ENCODE results near the gene TARS3. TPM values are rescaled to one million over a fixed set of nuclear protein-coding genes. Genes with fewer than 3 reads are reported as not detected.

The TARS3 gene
- total and polyA plus RNA-seq, 7 experiments from 2014 or later: 10.2 to 42.6 (median 22.7) TPM

DNA sequence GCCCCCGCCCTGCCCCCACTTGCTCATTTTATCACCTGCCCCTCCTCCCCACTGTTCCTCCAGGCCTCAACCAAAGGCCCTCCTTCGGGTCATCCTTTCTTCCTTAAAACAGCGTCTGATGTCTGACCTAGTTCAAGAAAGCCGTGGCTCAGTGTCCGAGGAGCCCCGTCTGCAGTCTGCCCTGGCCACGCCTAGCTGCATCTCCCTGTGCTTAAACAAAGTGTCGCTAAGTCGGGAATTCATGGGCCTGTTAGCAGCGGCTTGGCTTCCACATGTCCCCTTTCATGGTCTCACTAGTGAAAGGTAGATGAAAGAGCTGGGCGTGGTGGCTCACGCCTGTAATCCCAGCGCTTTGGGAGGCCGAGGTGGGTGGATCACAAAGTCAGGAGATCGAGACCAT, 113.3 kb downstream of the TARS3 start:
- Mint-ChIP-seq H3K27me3 (peaks cover 0 to 4% (median 0%) of the 10 kb centered on the region in 5 donors), H3K27ac (no peak overlapping the region), H3K4me3 (no peak overlapping the region), H3K9me3 (no peaks in the 10 kb centered on the region), H3K36me3 (no peaks in the 10 kb centered on the region), H3K4me1 (peaks cover 0 to 5% (median 0%) of the 10 kb centered on the region in 7 donors)
- H3K27ac ChIP-seq (ENCODE audit: low read depth, low read length): no peak overlapping the region
- no peaks in the 10 kb centered on the region for H3K27me3 ChIP-seq (ENCODE audit: control insufficient read depth in 2 of 2, insufficient read depth in 2 of 2, low read length in 2 of 2)
- no peaks in the 10 kb centered on the region for H3K9me3 ChIP-seq (ENCODE audit: control insufficient read depth in 2 of 3, low read length in 3 of 3)
- DNase-seq (no peak), ATAC-seq (no peak)
- no peaks in the 10 kb centered on the region for H3K36me3 ChIP-seq (ENCODE audit: control insufficient read depth in 2 of 3, insufficient read depth in 3 of 3, low read length in 3 of 3)
- ChIA-PET POLR2A (no interaction called here), CTCF (no interaction called here)
- intact Hi-C loops (cut with micrococcal nuclease): no loop called here
- H3K4me1 ChIP-seq (ENCODE audit: control insufficient read depth in 2 of 2, insufficient read depth in 2 of 2, low read length in 2 of 2): no peaks in the 10 kb centered on the region
- no peak overlapping the region for H3K4me3 ChIP-seq (ENCODE audit: low read length)

DNA sequence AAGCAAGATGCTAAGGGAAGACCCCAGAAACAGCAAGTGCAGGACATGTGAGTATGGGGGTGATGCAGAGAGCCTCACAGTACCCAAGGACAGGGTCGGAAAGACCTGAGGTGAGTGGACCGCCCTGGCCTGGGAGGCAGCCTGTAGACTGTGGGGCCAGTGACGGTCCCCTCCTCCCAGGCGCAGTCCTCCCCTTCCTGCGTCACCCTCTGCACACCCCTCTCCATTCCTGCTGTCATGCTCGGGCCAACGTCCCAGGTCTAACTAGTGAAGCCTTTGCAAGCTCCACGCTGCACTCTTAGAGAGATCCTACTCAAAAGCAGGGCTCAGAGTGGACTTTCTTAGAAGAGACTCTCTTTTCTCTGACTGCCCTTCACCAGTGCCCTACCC, 113.7 kb downstream of the TARS3 start:
- no peak for ATAC-seq
- Histone ChIP-seq H3K9me3 (ENCODE audit: control insufficient read depth in 2 of 3, low read length in 3 of 3) (no peaks in the 10 kb centered on the region), H3K36me3 (ENCODE audit: control insufficient read depth in 2 of 3, insufficient read depth in 3 of 3, low read length in 3 of 3) (no peaks in the 10 kb centered on the region), H3K4me3 (ENCODE audit: low read length) (no peak overlapping the region), H3K4me1 (ENCODE audit: control insufficient read depth in 2 of 2, insufficient read depth in 2 of 2, low read length in 2 of 2) (no peaks in the 10 kb centered on the region), H3K27ac (ENCODE audit: low read depth, low read length) (no peak overlapping the region), H3K27me3 (ENCODE audit: control insufficient read depth in 2 of 2, insufficient read depth in 2 of 2, low read length in 2 of 2) (no peaks in the 10 kb centered on the region)
- H3K4me3 Mint-ChIP-seq: no peak overlapping the region
- no peaks in the 10 kb centered on the region for H3K36me3 Mint-ChIP-seq
- ChIA-PET POLR2A (no interaction called here), CTCF (no interaction called here)
- H3K27me3 Mint-ChIP-seq: peaks cover 0 to 4% (median 0%) of the 10 kb centered on the region in 5 donors
- H3K27ac Mint-ChIP-seq: no peak overlapping the region
- intact Hi-C loops (cut with micrococcal nuclease): no loop called here
- H3K9me3 Mint-ChIP-seq: no peaks in the 10 kb centered on the region
- H3K4me1 Mint-ChIP-seq: peaks cover 0 to 5% (median 0%) of the 10 kb centered on the region in 7 donors
- DNase-seq: no peak

DNA sequence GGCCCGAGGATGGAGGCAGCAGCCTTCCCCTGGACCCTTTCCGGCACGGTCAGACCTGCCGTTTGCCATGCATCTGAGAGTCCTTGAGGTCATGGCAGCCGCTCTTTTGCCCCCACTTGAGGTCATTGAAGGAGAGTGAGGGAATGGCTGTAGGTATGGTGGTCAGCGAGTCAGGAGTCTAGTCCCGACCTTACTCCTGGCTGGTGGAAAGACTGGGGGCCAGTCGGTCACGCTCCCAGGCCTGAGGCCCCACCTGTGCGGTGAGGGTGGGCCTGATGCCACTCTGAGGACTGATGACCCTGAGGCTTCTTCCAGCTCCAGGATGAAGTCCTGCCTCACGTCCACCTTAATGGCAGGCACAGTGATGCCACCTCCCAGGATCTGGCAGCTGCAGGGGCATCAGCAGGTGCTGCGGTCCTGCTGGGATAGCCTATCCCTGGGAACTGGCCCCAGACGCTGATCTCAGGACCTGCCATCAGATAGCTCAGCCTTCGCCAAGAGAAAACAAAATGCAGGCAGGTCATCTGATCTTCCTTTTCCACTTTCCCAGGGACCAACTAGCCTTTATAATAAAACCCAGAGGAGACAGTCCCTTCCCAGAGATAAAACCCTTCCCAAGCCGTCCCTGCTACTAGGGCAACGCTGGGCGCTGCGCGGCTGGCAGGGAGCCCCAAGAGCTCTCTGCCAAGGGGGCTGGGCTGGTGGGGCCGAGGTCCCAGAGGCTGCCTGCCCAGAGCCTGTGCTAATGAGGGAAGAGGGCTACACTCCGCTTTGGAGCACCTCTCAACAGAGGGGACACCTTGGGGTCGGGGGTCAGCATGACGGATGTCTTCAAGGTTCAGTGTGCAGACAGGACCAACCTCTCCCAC, 114.3 kb downstream of the TARS3 start:
- H3K27ac ChIP-seq (ENCODE audit: low read depth, low read length): no peak overlapping the region
- no peaks in the 10 kb centered on the region for H3K9me3 ChIP-seq (ENCODE audit: control insufficient read depth in 2 of 3, low read length in 3 of 3)
- Mint-ChIP-seq H3K9me3 (peaks cover 0 to 2% (median 0%) of the 10 kb centered on the region in 11 donors), H3K36me3 (no peaks in the 10 kb centered on the region), H3K4me3 (no peak overlapping the region), H3K27ac (no peak overlapping the region), H3K4me1 (peaks cover 0 to 2% (median 0%) of the 10 kb centered on the region in 7 donors), H3K27me3 (peaks cover 0 to 4% (median 2%) of the 10 kb centered on the region in 5 donors)
- intact Hi-C loops (cut with micrococcal nuclease): no loop called here
- no peak overlapping the region for H3K4me3 ChIP-seq (ENCODE audit: low read length)
- H3K27me3 ChIP-seq (ENCODE audit: control insufficient read depth in 2 of 2, insufficient read depth in 2 of 2, low read length in 2 of 2): no peaks in the 10 kb centered on the region
- ChIA-PET CTCF (no interaction called here), POLR2A (no interaction called here)
- no peaks in the 10 kb centered on the region for H3K36me3 ChIP-seq (ENCODE audit: control insufficient read depth in 2 of 3, insufficient read depth in 3 of 3, low read length in 3 of 3)
- DNase-seq (no peak), ATAC-seq (no peak)
- no peaks in the 10 kb centered on the region for H3K4me1 ChIP-seq (ENCODE audit: control insufficient read depth in 2 of 2, insufficient read depth in 2 of 2, low read length in 2 of 2)

DNA sequence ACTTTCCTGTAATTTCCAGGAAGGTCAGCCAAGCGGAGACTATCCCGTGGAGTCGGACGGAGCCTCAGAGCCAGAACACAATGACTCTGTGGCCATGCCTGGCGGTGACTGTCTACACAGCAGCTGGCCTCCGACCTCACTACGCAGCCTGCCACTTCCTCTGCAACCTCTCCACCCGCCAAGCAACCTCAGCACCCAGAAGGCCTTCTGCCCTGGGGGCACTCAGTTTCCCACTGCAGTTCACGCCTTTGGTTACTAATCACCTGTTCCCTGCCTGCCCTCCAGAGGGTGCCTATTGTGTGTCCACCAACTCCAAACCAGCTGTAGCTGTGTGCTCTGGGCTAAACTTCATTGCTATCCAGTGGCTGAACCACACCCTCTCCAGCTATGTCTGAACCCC, 116.1 kb downstream of the TARS3 start:
- intact Hi-C loops (cut with micrococcal nuclease): no loop called here
- no peaks in the 10 kb centered on the region for H3K9me3 ChIP-seq (ENCODE audit: control insufficient read depth in 2 of 3, low read length in 3 of 3)
- no peak overlapping the region for H3K4me3 ChIP-seq (ENCODE audit: low read length)
- ATAC-seq (no peak), DNase-seq (no peak)
- no peaks in the 10 kb centered on the region for H3K27me3 ChIP-seq (ENCODE audit: control insufficient read depth in 2 of 2, insufficient read depth in 2 of 2, low read length in 2 of 2)
- Mint-ChIP-seq H3K36me3 (peaks cover 0 to 3% (median 0%) of the 10 kb centered on the region in 5 donors), H3K27me3 (peaks cover 5 to 18% (median 13%) of the 10 kb centered on the region in 5 donors), H3K4me3 (no peak overlapping the region), H3K4me1 (peaks cover 0 to 3% (median 0%) of the 10 kb centered on the region in 7 donors), H3K27ac (no peak overlapping the region), H3K9me3 (peaks cover 0 to 13% (median 0%) of the 10 kb centered on the region in 11 donors)
- CTCF ChIA-PET: interaction anchor here (1.0 kb wide), 1 partner anchor 9 kb away, joined by 3 read pairs; no protein-coding TSS in a partner anchor
- H3K27ac ChIP-seq (ENCODE audit: low read depth, low read length): no peak overlapping the region
- no peaks in the 10 kb centered on the region for H3K36me3 ChIP-seq (ENCODE audit: control insufficient read depth in 2 of 3, insufficient read depth in 3 of 3, low read length in 3 of 3)
- no peaks in the 10 kb centered on the region for H3K4me1 ChIP-seq (ENCODE audit: control insufficient read depth in 2 of 2, insufficient read depth in 2 of 2, low read length in 2 of 2)
- POLR2A ChIA-PET: no interaction called here

DNA sequence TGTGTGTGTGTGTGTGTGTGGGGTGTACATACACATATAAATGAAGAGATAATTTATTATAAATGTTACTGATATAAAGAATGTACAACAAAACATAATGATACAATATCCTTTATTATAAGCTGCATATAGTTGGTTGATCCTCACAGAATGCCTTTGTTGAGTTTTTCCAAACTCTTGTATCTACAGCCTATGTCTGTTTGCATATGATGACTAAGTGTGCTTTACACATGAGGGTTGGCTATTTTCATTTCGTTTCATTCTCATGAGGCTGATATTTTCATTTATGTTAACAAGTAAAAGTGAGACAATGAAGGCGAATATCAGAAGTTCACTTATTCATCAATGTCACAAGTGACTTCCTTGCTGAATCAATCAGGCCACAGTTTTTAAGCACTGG, 117.2 kb downstream of the TARS3 start:
- Mint-ChIP-seq H3K4me1 (peaks cover 0 to 3% (median 0%) of the 10 kb centered on the region in 7 donors), H3K4me3 (no peak overlapping the region), H3K27ac (no peak overlapping the region), H3K9me3 (peaks cover 0 to 13% (median 0%) of the 10 kb centered on the region in 11 donors), H3K27me3 (peaks cover 5 to 22% (median 21%) of the 10 kb centered on the region in 5 donors), H3K36me3 (peaks cover 0 to 3% (median 0%) of the 10 kb centered on the region in 5 donors)
- DNase-seq: no peak
- no peak overlapping the region for H3K4me3 ChIP-seq (ENCODE audit: low read length)
- ChIA-PET CTCF (no interaction called here), POLR2A (no interaction called here)
- H3K4me1 ChIP-seq (ENCODE audit: control insufficient read depth in 2 of 2, insufficient read depth in 2 of 2, low read length in 2 of 2): no peaks in the 10 kb centered on the region
- H3K36me3 ChIP-seq (ENCODE audit: control insufficient read depth in 2 of 3, insufficient read depth in 3 of 3, low read length in 3 of 3): no peaks in the 10 kb centered on the region
- intact Hi-C loops (cut with micrococcal nuclease): no loop called here
- H3K9me3 ChIP-seq (ENCODE audit: control insufficient read depth in 2 of 3, low read length in 3 of 3): no peaks in the 10 kb centered on the region
- no peak for ATAC-seq
- no peaks in the 10 kb centered on the region for H3K27me3 ChIP-seq (ENCODE audit: control insufficient read depth in 2 of 2, insufficient read depth in 2 of 2, low read length in 2 of 2)
- no peak overlapping the region for H3K27ac ChIP-seq (ENCODE audit: low read depth, low read length)

DNA sequence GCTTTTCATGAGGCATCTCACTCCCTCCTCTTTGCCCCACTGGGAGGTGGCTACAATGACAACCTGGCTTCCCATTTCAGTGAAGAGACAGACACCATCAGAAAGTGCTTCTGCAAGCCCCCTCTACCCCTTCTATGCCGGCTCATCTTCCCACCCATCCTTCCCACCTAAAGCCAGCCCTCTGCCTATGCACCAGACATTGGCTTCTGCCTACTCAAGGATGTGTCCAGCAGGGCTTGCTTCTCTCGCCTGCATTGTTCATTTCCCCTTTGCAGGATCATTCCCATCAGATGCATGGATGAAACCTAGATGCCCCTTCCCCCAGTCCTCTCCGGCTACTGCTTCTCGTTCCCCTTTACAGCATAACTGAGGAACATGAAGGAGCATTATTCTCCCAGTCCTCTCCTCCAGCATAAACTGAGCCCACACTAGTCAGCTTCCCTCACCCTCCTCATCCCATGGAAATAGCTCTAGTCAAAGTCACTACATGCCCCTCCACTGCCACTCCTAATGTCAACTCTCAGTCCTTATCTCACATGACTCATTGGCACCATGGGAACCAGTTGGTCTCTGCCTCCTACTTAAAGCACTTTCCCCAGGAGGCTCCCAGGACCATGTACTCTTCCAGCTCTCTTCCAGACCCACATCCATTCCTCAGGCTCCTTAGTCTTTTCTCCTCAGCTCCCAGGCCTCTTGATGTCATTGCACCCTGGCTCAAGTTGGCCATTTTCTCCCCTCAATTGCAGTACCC, 120.0 kb downstream of the TARS3 start:
- peaks cover 0 to 6% (median 0%) of the 10 kb centered on the region in 7 donors for H3K4me1 Mint-ChIP-seq
- no peak for DNase-seq
- POLR2A ChIA-PET: no interaction called here
- H3K9me3 Mint-ChIP-seq: peaks cover 0 to 13% (median 5%) of the 10 kb centered on the region in 11 donors
- CTCF ChIA-PET: no interaction called here
- no peak overlapping the region for H3K27ac Mint-ChIP-seq
- Histone ChIP-seq H3K36me3 (ENCODE audit: control insufficient read depth in 2 of 3, insufficient read depth in 3 of 3, low read length in 3 of 3) (no peaks in the 10 kb centered on the region), H3K4me3 (ENCODE audit: low read length) (no peak overlapping the region), H3K27me3 (ENCODE audit: control insufficient read depth in 2 of 2, insufficient read depth in 2 of 2, low read length in 2 of 2) (no peaks in the 10 kb centered on the region), H3K9me3 (ENCODE audit: control insufficient read depth in 2 of 3, low read length in 3 of 3) (no peaks in the 10 kb centered on the region), H3K27ac (ENCODE audit: low read depth, low read length) (no peak overlapping the region), H3K4me1 (ENCODE audit: control insufficient read depth in 2 of 2, insufficient read depth in 2 of 2, low read length in 2 of 2) (no peaks in the 10 kb centered on the region)
- peaks cover 12 to 42% (median 33%) of the 10 kb centered on the region in 5 donors for H3K27me3 Mint-ChIP-seq
- no peak for ATAC-seq
- intact Hi-C loops (cut with micrococcal nuclease): no loop called here
- no peak overlapping the region for H3K4me3 Mint-ChIP-seq
- peaks cover 0 to 3% (median 0%) of the 10 kb centered on the region in 5 donors for H3K36me3 Mint-ChIP-seq
